Body of pancreas (tissue), 4 donors: ENCODE measurements around the gene LRRC7.

Source experiments
- POLR2A ChIP-seq, 3 donors: fragments of 450-650 bp; IDR thresholded peaks; one replicate each; pipeline ENCODE4 v1.6.1; 2016; ENCODE audit warnings: antibody characterized with exemption in 3 of 3, mild to moderate bottlenecking in 2 of 3
- TF ChIP-seq, protein P1 (sequence below), 7 experiments: fragments of 450-650 bp in 4 of 7; fragments of 200-600 bp in 3 of 7; sonication (generic) in 3 of 7; IDR thresholded peaks; one replicate each; pipeline ENCODE4 v1.5.1; 2016 to 2019; ENCODE audit warnings: antibody characterized with exemption in 7 of 7

DNA sequence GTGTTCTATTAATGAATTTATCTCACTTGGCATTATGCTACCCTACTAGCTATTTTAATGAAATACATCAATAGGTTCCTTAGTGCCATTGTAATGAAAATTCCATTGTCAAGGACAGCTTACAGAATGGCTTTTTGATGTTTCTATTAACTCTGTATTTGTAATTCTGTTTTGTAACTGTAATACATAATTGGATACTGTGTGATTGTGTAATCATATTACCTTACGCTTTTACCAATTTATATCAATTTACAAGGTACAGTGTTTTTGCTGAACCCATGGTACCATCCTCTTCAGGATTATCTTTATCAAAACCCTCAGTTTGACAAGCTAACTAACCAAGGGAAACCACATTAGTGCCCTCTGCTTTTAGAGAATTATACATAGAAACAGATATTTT is 277.9 kb downstream of the LRRC7 start:
- TF ChIP-seq, protein P1, sequence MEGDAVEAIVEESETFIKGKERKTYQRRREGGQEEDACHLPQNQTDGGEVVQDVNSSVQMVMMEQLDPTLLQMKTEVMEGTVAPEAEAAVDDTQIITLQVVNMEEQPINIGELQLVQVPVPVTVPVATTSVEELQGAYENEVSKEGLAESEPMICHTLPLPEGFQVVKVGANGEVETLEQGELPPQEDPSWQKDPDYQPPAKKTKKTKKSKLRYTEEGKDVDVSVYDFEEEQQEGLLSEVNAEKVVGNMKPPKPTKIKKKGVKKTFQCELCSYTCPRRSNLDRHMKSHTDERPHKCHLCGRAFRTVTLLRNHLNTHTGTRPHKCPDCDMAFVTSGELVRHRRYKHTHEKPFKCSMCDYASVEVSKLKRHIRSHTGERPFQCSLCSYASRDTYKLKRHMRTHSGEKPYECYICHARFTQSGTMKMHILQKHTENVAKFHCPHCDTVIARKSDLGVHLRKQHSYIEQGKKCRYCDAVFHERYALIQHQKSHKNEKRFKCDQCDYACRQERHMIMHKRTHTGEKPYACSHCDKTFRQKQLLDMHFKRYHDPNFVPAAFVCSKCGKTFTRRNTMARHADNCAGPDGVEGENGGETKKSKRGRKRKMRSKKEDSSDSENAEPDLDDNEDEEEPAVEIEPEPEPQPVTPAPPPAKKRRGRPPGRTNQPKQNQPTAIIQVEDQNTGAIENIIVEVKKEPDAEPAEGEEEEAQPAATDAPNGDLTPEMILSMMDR (IDR thresholded peaks at IDR 0.05) = no peak
- no peak for TF ChIP-seq POLR2A (IDR thresholded peaks at IDR 0.05)
